Liver (tissue), 3 donors: ENCODE results near the gene CPNE4.

Experiments used
- EGR1 ChIP-seq, 2 donors: IDR thresholded peaks; 2 replicates each; pipeline ENCODE4 v1.6.1; 2016 to 2018; ENCODE audit warnings: antibody characterized with exemption in 2 of 2, low read depth in 2 of 2
- GABPA ChIP-seq, 2 donors: IDR thresholded peaks in 1 of 2; conservative IDR thresholded peaks in 1 of 2; 2 replicates each; pipeline ENCODE4 v1.6.1; 2016; ENCODE audit warnings: antibody characterized with exemption in 2 of 2, mild to moderate bottlenecking in 1 of 2, moderate library complexity in 1 of 2
- JUND ChIP-seq, 2 donors: IDR thresholded peaks; 2 replicates each; pipeline ENCODE4 v1.6.1; 2016; ENCODE audit warnings: antibody characterized with exemption in 2 of 2
- RAD21 ChIP-seq, 2 donors: IDR thresholded peaks; 2 replicates each; pipeline ENCODE4 v1.6.1; 2016; ENCODE audit warnings: antibody characterized with exemption in 2 of 2, mild to moderate bottlenecking in 2 of 2
- SP1 ChIP-seq: IDR thresholded peaks from 2 replicates; pipeline ENCODE4 v1.6.1; 2018; ENCODE audit warnings: antibody characterized with exemption, mild to moderate bottlenecking
- TAF1 ChIP-seq: conservative IDR thresholded peaks from 2 replicates; pipeline ENCODE4 v1.6.1; 2016; ENCODE audit warnings: antibody characterized with exemption, mild to moderate bottlenecking
- YY1 ChIP-seq: IDR thresholded peaks from 2 replicates; pipeline ENCODE4 v1.6.1; 2016; ENCODE audit warnings: antibody characterized with exemption, mild to moderate bottlenecking
- TF ChIP-seq, protein P1 (sequence below): fragments of 150-350 bp; IDR thresholded peaks from 2 replicates; pipeline ENCODE4 v1.5.1; 2017; ENCODE audit warnings: improper control_type of control experiment, low read depth, low read length; ENCODE audit not compliant: missing input control
- TF ChIP-seq, protein P2 (sequence below): IDR thresholded peaks from 2 replicates; pipeline ENCODE4 v1.6.1; 2016; ENCODE audit warnings: antibody characterized with exemption
- TF ChIP-seq, protein P3 (sequence below): IDR thresholded peaks from 2 replicates; pipeline ENCODE4 v1.6.1; 2016; ENCODE audit warnings: antibody characterized with exemption, mild to moderate bottlenecking
- TF ChIP-seq, protein P4 (sequence below): IDR thresholded peaks from 2 replicates; pipeline ENCODE4 v1.6.1; 2016; ENCODE audit warnings: antibody characterized with exemption
- donor health status: healthy.
- donor health status: healthy.

DNA sequence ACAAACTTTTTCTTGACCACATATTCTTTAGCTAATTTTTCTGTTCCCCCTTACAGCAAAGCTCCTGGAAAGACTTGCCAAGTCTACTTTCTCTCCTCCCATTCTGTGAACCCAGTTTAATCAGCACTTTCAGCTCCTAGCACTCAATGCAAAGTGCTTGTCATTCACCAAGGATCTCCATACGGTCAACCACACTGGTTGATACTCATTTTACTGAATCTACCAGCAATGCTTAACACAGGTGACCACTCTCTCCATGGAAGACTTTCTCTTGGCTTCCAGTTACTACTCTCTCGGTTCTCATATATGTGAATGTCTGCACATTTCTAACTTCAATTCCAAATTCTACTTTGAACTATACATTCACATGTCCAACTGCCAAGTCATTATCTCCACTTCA, 543.7 kb downstream of the CPNE4 start:
- TF ChIP-seq GABPA (IDR thresholded peaks at IDR 0.05 in 1 of 2, conservative IDR thresholded peaks at IDR 0.05 in 1 of 2), result no peak
- no peak for TF ChIP-seq YY1
- TF ChIP-seq, protein P1, sequence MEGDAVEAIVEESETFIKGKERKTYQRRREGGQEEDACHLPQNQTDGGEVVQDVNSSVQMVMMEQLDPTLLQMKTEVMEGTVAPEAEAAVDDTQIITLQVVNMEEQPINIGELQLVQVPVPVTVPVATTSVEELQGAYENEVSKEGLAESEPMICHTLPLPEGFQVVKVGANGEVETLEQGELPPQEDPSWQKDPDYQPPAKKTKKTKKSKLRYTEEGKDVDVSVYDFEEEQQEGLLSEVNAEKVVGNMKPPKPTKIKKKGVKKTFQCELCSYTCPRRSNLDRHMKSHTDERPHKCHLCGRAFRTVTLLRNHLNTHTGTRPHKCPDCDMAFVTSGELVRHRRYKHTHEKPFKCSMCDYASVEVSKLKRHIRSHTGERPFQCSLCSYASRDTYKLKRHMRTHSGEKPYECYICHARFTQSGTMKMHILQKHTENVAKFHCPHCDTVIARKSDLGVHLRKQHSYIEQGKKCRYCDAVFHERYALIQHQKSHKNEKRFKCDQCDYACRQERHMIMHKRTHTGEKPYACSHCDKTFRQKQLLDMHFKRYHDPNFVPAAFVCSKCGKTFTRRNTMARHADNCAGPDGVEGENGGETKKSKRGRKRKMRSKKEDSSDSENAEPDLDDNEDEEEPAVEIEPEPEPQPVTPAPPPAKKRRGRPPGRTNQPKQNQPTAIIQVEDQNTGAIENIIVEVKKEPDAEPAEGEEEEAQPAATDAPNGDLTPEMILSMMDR, result no peak
- TF ChIP-seq, protein P2, sequence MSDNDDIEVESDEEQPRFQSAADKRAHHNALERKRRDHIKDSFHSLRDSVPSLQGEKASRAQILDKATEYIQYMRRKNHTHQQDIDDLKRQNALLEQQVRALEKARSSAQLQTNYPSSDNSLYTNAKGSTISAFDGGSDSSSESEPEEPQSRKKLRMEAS, result no peak
- TF ChIP-seq SP1, result no peak
- TF ChIP-seq EGR1 (IDR thresholded peaks at IDR 0.05; ENCODE audit: low read depth in 2 of 2), result no peak
- TF ChIP-seq TAF1, result no peak
- TF ChIP-seq, protein P3, sequence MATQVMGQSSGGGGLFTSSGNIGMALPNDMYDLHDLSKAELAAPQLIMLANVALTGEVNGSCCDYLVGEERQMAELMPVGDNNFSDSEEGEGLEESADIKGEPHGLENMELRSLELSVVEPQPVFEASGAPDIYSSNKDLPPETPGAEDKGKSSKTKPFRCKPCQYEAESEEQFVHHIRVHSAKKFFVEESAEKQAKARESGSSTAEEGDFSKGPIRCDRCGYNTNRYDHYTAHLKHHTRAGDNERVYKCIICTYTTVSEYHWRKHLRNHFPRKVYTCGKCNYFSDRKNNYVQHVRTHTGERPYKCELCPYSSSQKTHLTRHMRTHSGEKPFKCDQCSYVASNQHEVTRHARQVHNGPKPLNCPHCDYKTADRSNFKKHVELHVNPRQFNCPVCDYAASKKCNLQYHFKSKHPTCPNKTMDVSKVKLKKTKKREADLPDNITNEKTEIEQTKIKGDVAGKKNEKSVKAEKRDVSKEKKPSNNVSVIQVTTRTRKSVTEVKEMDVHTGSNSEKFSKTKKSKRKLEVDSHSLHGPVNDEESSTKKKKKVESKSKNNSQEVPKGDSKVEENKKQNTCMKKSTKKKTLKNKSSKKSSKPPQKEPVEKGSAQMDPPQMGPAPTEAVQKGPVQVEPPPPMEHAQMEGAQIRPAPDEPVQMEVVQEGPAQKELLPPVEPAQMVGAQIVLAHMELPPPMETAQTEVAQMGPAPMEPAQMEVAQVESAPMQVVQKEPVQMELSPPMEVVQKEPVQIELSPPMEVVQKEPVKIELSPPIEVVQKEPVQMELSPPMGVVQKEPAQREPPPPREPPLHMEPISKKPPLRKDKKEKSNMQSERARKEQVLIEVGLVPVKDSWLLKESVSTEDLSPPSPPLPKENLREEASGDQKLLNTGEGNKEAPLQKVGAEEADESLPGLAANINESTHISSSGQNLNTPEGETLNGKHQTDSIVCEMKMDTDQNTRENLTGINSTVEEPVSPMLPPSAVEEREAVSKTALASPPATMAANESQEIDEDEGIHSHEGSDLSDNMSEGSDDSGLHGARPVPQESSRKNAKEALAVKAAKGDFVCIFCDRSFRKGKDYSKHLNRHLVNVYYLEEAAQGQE, result no peak
- no peak for TF ChIP-seq JUND (IDR thresholded peaks at IDR 0.05)
- TF ChIP-seq, protein P4, sequence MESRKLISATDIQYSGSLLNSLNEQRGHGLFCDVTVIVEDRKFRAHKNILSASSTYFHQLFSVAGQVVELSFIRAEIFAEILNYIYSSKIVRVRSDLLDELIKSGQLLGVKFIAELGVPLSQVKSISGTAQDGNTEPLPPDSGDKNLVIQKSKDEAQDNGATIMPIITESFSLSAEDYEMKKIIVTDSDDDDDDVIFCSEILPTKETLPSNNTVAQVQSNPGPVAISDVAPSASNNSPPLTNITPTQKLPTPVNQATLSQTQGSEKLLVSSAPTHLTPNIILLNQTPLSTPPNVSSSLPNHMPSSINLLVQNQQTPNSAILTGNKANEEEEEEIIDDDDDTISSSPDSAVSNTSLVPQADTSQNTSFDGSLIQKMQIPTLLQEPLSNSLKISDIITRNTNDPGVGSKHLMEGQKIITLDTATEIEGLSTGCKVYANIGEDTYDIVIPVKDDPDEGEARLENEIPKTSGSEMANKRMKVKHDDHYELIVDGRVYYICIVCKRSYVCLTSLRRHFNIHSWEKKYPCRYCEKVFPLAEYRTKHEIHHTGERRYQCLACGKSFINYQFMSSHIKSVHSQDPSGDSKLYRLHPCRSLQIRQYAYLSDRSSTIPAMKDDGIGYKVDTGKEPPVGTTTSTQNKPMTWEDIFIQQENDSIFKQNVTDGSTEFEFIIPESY, result no peak
- no peak for TF ChIP-seq RAD21 (IDR thresholded peaks at IDR 0.05)
